Caco-2 (cell line): ENCODE data around the gene RIN3. TPM values are rescaled to one million over a fixed set of nuclear protein-coding genes. Genes with fewer than 3 reads are reported as not detected.

Source experiments
- BruUV-seq: library from RNA; stranded (reverse); fragments of 400-500 nt; replicated peaks from 2 replicates; lab custom pipeline; 2021; lab: Mats Ljungman, UMichigan
- CTCF ChIA-PET: fragments of 300-600 bp; sonication (Branson Sonifier 250); formaldehyde crosslinking; loops from one replicate; lab custom pipeline; 2022; ENCODE audit warnings: antibody characterized with exemption; lab: Charles Lee
- POLR2A ChIA-PET: fragments of 300-600 bp; sonication (Branson Sonifier 250); formaldehyde crosslinking; loops from one replicate; lab custom pipeline; 2022; ENCODE audit warnings: antibody characterized with exemption; lab: Charles Lee
- DNase-seq, 2 experiments: peaks; one replicate each; pipeline versions ENCODE4 v3.0.0 to v3.0.0-alpha.2; 2020 to 2022
- H3K27me3 ChIP-seq: replicated peaks from 2 replicates; pipeline ENCODE4 v1.6.0; 2011; ENCODE audit warnings: low read length; ENCODE audit not compliant: control insufficient read depth, insufficient read depth
- H3K36me3 ChIP-seq: 2 replicates; pipeline ENCODE4 v1.5.1; 2011; ENCODE audit warnings: low read length; ENCODE audit not compliant: control insufficient read depth, insufficient read depth
- H3K4me1 ChIP-seq: fragments of 250-450 bp; sonication (Bioruptor Pico); 2 replicates; pipeline ENCODE4 v1.5.1; 2020; ENCODE audit warnings: mild to moderate bottlenecking
- H3K4me3 ChIP-seq: 2 replicates; pipeline ENCODE4 v1.5.1; 2011; ENCODE audit warnings: low read depth, mild to moderate bottlenecking, control low read depth, low read length
- H3K9me3 ChIP-seq: fragments of 250-450 bp; sonication (Bioruptor Pico); 2 replicates; pipeline ENCODE4 v1.5.1; 2020; ENCODE audit warnings: mild to moderate bottlenecking, moderate library complexity
- H3K27ac Mint-ChIP-seq: one replicate; pipeline ENCODE4 v1.8.0; 2022; ENCODE audit warnings: mixed read lengths; ENCODE audit not compliant: unreplicated experiment
- H3K27me3 Mint-ChIP-seq: one replicate; pipeline ENCODE4 v1.8.0; 2022; ENCODE audit warnings: mixed read lengths; ENCODE audit not compliant: insufficient read depth, unreplicated experiment
- H3K36me3 Mint-ChIP-seq: one replicate; pipeline ENCODE4 v1.8.0; 2022; ENCODE audit warnings: mild to moderate bottlenecking, mixed read lengths; ENCODE audit not compliant: insufficient read depth, unreplicated experiment
- H3K4me1 Mint-ChIP-seq: one replicate; pipeline ENCODE4 v1.8.0; 2022; ENCODE audit warnings: low read depth, mixed read lengths; ENCODE audit not compliant: unreplicated experiment
- H3K4me3 Mint-ChIP-seq: one replicate; pipeline ENCODE4 v1.8.0; 2022; ENCODE audit warnings: mild to moderate bottlenecking, moderate library complexity, mixed read lengths; ENCODE audit not compliant: unreplicated experiment
- H3K9me3 Mint-ChIP-seq: one replicate; pipeline ENCODE4 v1.8.0; 2022; ENCODE audit warnings: mixed read lengths; ENCODE audit not compliant: unreplicated experiment
- intact Hi-C: fragments of 100-400 bp; cut with micrococcal nuclease; formaldehyde crosslinking; loops from one replicate; pipeline ENCODE4 v1.10.0; 2022; ENCODE audit not compliant: unreplicated experiment
- total RNA-seq: library from RNA; stranded (reverse); gene quantifications from 2 replicates; pipeline ENCODE4 v1.2.3, GENCODE V29; 2022
- TF ChIP-seq, protein P1 (sequence below), 2 experiments: fragments of 200-600 bp in 1 of 2; IDR thresholded peaks; 1 replicate in 1 of 2; 2 replicates in 1 of 2; pipeline versions ENCODE4 v1.5.1 to v1.8.0; 2011 to 2022; ENCODE audit warnings: antibody characterized with exemption in 1 of 2, control low read depth in 1 of 2, inconsistent platforms in 1 of 2, low read depth in 1 of 2, low read length in 1 of 2, mild to moderate bottlenecking in 1 of 2, moderate library complexity in 1 of 2; ENCODE audit not compliant: insufficient read depth in 1 of 2, severe bottlenecking in 1 of 2, unreplicated experiment in 1 of 2

The RIN3 gene
- total RNA-seq, 1 experiment from 2014 or later = 20.7 TPM

DNA sequence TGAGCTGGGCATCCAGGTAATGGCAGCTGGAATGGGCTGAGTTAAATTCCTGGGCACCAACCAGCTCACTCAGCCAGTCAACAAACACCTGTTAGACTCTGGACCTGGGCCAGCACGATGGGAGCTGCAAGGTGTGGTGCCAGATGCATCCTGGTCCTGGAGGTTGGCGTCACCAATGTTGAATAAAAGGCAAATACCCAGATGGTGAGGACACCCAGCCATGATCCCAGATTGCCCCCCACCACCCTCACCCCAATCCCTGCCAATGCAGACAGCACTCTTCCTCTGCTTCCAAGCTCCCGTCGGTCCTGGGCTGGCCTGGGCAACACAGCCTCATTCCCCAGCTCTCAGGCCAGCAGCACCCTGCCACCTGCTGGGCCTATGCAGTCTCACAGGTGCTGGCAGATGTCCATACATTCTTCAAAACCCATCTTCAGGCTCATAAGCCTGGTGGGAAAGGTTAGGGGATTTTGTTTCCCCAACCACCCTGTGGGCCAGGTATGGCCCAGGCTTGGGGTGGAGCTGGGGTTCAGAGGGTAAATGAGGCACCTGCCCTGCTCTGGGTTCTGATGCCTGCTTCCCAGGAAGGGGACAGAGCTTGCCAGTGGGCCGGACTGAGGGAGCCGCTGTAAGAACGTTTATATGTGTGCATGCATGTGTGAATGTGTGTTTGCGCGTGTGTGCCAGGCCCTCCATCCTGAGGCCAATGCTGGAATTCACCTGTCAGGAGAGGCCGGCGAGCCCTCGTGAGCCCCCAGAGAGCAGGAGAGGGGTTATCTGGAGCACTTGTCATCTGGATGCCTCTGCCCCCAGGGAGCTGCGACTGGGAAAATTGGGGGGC lies 176.8 kb downstream of the RIN3 start:
- peaks cover 2% of the 10 kb centered on the region for H3K27me3 Mint-ChIP-seq
- H3K36me3 Mint-ChIP-seq = peaks cover 23% of the 10 kb centered on the region
- ChIA-PET CTCF (interaction anchor here (0.7 to 1.2 kb wide), 5 partner anchors 42 to 193 kb away, joined by 3 to 8 read pairs (median 3); no protein-coding TSS in a partner anchor), POLR2A (no interaction called here)
- H3K4me1 ChIP-seq = 0 out of 2 replicates have a peak, but pooled peaks cover 5% of the 10 kb centered on the region
- H3K4me3 ChIP-seq = no peak overlapping the region
- no peak overlapping the region for H3K27ac Mint-ChIP-seq
- no peak overlapping the region for H3K4me3 Mint-ChIP-seq
- H3K27me3 ChIP-seq = no peaks in the 10 kb centered on the region
- H3K4me1 Mint-ChIP-seq = peaks cover 7% of the 10 kb centered on the region
- H3K36me3 ChIP-seq = no peaks in the 10 kb centered on the region; the same call in 1 of the 2 replicates
- H3K9me3 Mint-ChIP-seq = no peaks in the 10 kb centered on the region
- TF ChIP-seq, protein P1, sequence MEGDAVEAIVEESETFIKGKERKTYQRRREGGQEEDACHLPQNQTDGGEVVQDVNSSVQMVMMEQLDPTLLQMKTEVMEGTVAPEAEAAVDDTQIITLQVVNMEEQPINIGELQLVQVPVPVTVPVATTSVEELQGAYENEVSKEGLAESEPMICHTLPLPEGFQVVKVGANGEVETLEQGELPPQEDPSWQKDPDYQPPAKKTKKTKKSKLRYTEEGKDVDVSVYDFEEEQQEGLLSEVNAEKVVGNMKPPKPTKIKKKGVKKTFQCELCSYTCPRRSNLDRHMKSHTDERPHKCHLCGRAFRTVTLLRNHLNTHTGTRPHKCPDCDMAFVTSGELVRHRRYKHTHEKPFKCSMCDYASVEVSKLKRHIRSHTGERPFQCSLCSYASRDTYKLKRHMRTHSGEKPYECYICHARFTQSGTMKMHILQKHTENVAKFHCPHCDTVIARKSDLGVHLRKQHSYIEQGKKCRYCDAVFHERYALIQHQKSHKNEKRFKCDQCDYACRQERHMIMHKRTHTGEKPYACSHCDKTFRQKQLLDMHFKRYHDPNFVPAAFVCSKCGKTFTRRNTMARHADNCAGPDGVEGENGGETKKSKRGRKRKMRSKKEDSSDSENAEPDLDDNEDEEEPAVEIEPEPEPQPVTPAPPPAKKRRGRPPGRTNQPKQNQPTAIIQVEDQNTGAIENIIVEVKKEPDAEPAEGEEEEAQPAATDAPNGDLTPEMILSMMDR (IDR thresholded peaks at IDR 0.05; ENCODE audit: insufficient read depth in 1 of 2, low read depth in 1 of 2, low read length in 1 of 2, severe bottlenecking in 1 of 2, unreplicated experiment in 1 of 2) = peak; percentile 50 to 84
- H3K9me3 ChIP-seq = no peaks in the 10 kb centered on the region
- intact Hi-C loops = no loop called here
- peak in 1 of 2 experiments; percentile 61 for DNase-seq
- BruUV-seq = no TSS peak

DNA sequence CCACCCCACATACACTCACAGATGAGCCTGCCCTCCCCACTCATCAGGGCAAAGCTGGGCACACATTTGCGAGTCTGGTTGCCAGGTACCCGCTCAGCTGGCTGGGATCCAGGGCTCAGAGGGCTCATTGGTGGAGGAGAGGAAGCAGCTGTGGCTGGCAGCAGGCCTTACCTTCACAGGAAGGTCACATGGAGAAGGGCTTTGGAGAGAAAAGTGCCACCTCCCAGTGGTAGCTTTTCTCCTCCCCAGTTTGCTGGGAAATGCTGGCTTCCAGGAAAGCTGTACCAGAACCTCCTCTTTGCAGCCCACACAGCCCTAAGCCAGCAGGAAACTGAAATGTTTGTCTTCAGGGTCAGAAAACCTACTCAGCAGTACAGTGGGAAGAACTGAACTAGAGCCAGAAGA lies 179.2 kb downstream of the RIN3 start:
- DNase-seq = no peak
- Mint-ChIP-seq H3K9me3 (no peaks in the 10 kb centered on the region), H3K27ac (no peak overlapping the region), H3K4me3 (no peak overlapping the region), H3K27me3 (peaks cover 9% of the 10 kb centered on the region), H3K36me3 (peaks cover 18% of the 10 kb centered on the region), H3K4me1 (peaks cover 7% of the 10 kb centered on the region)
- no TSS peak for BruUV-seq
- Histone ChIP-seq H3K4me1 (0 out of 2 replicates have a peak, but pooled peaks cover 5% of the 10 kb centered on the region), H3K4me3 (no peak overlapping the region), H3K9me3 (no peaks in the 10 kb centered on the region), H3K36me3 (no peaks in the 10 kb centered on the region; the same call in 1 of the 2 replicates), H3K27me3 (no peaks in the 10 kb centered on the region)
- TF ChIP-seq, protein P1 (IDR thresholded peaks at IDR 0.05; ENCODE audit: insufficient read depth in 1 of 2, low read depth in 1 of 2, low read length in 1 of 2, severe bottlenecking in 1 of 2, unreplicated experiment in 1 of 2) = no peak
- ChIA-PET POLR2A (no interaction called here), CTCF (no interaction called here)
- intact Hi-C loops = no loop called here

DNA sequence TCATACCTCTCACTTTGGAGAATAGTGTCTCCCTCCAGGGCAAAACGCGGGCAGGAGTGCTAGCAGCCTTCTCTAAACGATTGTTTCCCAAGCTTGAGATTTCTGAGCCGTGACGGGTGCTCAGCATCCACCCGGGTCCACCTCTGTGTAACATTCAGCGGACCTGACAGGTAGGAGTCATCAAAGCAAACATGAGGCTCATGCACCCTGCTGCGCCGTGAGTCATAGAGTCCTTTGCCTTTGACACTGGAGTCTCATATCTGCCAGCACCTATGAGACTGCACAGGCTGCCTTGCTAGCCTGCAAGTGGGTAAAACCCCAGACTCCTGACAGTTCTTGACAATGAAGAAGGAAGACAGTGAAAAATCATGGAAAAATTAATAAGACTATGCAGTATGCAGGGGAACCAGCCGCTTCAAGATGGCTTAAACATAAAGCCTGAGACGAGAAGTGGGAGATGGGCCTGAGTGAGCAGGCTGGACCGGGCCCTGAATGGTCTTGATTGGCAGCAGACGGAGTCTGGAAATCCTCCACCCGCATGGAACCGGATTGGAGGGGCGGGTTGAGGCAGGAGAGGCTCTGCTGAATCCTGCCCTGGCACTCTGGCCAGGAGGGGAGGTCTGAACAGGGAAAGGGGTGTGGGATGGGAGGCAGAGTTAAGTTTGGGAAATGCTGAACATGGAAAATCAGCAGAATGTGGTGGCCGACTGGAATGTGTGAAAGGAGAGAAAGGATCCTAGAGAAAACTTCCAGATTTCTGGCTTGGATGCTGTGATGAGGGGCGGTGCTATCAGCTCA lies 180.6 kb downstream of the RIN3 start:
- peaks cover 18% of the 10 kb centered on the region for H3K36me3 Mint-ChIP-seq
- peaks cover 9% of the 10 kb centered on the region for H3K27me3 Mint-ChIP-seq
- ChIA-PET POLR2A (no interaction called here), CTCF (interaction anchor here (0.7 kb wide), 1 partner anchor 105 kb away, joined by 3 read pairs; no protein-coding TSS in a partner anchor)
- no peak overlapping the region for H3K4me3 Mint-ChIP-seq
- H3K9me3 Mint-ChIP-seq = no peaks in the 10 kb centered on the region
- DNase-seq = no peak
- Histone ChIP-seq H3K4me1 (0 out of 2 replicates have a peak, but pooled peaks cover 5% of the 10 kb centered on the region), H3K4me3 (no peak overlapping the region), H3K9me3 (no peaks in the 10 kb centered on the region), H3K36me3 (no peaks in the 10 kb centered on the region), H3K27me3 (no peaks in the 10 kb centered on the region)
- TF ChIP-seq, protein P1 (IDR thresholded peaks at IDR 0.05; ENCODE audit: insufficient read depth in 1 of 2, low read depth in 1 of 2, low read length in 1 of 2, severe bottlenecking in 1 of 2, unreplicated experiment in 1 of 2) = no peak
- no peak overlapping the region for H3K27ac Mint-ChIP-seq
- peaks cover 7% of the 10 kb centered on the region for H3K4me1 Mint-ChIP-seq
- intact Hi-C loops = no loop called here
- no TSS peak for BruUV-seq
